Choroid plexus epithelial cell (primary cell): ENCODE data around the gene MICALL1.

Experiments
- DNase-seq: peaks from one replicate; pipeline ENCODE4 v3.0.0-alpha.2; 2010; ENCODE audit warnings: low read depth
- H3K4me3 ChIP-seq: 2 replicates; pipeline ENCODE4 v1.5.1; 2011; ENCODE audit warnings: low read depth, mild to moderate bottlenecking, control low read depth, low read length, moderate library complexity
- TF ChIP-seq, protein P1 (sequence below): conservative IDR thresholded peaks from 2 replicates; pipeline ENCODE4 v1.5.1; 2011; ENCODE audit warnings: low read depth, mild to moderate bottlenecking, control low read depth, inconsistent platforms, low read length, moderate library complexity

MICALL1 gene

DNA sequence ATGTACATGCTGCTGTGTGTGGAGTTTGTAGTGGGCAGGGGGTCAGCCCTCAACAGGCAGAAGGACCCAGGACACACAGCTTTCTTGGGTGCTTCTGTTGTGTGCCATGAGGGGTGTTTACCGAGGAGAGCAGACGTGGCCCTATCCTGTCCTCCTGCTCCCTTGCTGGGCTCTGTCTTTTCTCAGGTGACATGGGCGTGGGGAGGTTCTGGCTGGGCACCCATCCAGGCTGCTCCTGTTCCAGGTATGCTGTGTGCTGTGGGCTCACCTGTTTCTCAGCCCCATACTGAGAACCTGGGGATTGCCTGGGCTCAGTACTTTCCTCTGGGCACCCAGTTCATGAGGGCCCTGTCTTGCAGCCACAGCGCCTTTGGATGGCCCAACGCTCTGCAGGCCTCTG, 23.3 kb downstream of the MICALL1 start:
- H3K4me3 ChIP-seq = no peak overlapping the region
- TF ChIP-seq, protein P1, sequence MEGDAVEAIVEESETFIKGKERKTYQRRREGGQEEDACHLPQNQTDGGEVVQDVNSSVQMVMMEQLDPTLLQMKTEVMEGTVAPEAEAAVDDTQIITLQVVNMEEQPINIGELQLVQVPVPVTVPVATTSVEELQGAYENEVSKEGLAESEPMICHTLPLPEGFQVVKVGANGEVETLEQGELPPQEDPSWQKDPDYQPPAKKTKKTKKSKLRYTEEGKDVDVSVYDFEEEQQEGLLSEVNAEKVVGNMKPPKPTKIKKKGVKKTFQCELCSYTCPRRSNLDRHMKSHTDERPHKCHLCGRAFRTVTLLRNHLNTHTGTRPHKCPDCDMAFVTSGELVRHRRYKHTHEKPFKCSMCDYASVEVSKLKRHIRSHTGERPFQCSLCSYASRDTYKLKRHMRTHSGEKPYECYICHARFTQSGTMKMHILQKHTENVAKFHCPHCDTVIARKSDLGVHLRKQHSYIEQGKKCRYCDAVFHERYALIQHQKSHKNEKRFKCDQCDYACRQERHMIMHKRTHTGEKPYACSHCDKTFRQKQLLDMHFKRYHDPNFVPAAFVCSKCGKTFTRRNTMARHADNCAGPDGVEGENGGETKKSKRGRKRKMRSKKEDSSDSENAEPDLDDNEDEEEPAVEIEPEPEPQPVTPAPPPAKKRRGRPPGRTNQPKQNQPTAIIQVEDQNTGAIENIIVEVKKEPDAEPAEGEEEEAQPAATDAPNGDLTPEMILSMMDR = no peak
- no peak for DNase-seq

DNA sequence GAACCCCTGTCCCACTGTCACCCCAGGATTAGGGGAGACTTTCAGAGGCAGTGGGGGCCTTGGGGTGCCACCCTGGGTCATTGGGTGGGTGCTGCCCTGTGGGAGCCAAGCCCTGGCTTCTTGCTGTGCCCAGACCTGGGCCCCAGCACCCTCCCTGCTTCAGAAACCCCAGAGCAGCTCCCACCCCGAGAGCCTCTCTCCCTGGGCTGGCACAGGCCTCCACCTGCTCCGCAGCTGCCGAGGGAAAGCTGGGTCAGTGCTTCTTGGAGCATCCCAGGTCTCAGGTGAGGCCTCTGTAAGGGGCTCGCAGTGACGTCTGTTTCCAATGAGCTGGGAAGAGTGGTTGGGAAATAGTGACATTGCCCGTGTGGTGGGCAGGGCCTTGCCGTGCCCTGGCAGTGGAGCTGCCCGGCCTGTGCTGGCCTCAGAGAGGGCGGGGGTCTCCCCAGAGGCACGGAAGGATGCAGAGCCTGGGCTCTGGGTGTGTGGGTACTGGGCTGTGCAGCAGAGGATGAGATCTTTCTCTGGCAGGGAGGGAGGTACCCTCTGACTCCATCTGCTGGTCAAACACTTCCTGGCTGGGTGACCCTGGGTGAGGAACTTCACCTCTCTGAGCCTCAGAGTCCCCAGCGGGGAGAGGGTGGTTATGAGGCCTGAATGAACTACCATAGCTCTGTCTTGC, 24.3 kb downstream of the MICALL1 start:
- peak; percentile 62 for DNase-seq
- H3K4me3 ChIP-seq = no peak overlapping the region
- TF ChIP-seq, protein P1 = peak; percentile 71

DNA sequence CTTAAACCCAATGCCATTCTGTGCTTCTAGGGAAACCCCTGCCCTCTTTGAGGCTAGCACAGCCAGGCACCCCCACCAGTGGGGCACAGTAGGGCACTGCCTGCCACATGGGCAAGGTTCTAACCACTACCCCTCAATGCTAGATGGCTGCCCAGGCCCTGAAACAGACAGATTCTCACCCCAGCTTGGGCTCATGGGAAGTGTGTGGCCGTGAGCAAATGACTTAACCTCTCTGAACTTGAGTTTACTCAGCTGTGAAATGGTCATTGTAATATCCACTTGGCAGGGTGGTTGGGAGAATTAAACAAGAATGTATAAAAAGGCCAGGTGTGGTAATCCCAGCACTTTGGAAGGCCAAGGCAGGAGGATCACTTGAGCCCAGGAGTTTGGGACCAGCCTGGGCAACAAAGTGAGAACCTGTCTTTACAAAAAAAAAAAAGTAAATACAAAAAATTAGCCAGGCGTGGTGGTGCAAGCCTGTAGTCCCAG, 24.9 kb downstream of the MICALL1 start:
- TF ChIP-seq, protein P1 = no peak
- H3K4me3 ChIP-seq = no peak overlapping the region
- DNase-seq = no peak

DNA sequence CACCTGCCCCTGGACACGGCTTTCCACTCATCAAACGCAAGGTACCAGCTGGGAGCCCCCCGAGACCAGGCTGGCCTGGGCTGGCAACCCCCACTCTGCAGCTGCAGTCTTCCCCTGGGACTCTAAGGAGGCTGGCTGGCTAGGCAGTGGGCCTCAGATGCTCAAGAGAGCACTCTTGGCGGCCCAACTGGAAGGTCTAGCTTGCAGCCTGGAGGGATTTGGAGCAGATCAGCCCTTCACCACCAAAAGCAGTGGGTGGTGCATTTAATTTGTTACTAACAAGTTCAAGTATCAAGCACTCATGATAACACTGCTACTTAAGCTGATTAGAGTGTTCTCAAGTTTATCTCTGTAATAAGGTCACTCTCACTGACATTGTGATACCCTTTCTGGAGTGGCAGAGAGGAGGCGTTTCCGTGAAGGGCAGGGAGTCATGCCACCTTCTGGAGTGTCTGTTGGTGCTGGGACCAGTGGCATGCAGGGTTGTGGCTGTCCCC, 25.8 kb downstream of the MICALL1 start:
- no peak overlapping the region for H3K4me3 ChIP-seq
- TF ChIP-seq, protein P1 = no peak
- DNase-seq = no peak

DNA sequence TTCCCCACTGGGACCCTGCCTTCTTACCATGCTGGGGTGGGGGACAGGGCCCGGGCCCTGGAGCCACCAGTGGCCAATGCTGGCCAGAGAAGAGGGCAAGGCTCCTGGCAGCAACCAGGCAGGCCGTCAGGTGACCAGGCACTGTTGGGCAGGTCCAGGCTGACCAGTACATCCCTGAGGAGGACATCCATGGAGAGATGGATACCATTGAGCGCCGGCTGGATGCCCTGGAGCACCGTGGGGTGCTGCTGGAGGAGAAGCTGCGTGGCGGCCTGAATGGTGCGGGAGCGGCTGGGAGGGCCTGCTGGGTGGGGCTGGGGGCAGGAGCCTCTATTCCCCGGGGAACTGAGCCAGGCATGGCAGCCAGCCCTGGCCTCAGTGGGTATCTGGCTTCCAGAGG, 26.3 kb downstream of the MICALL1 start:
- TF ChIP-seq, protein P1 = no peak
- no peak overlapping the region for H3K4me3 ChIP-seq
- DNase-seq = no peak

DNA sequence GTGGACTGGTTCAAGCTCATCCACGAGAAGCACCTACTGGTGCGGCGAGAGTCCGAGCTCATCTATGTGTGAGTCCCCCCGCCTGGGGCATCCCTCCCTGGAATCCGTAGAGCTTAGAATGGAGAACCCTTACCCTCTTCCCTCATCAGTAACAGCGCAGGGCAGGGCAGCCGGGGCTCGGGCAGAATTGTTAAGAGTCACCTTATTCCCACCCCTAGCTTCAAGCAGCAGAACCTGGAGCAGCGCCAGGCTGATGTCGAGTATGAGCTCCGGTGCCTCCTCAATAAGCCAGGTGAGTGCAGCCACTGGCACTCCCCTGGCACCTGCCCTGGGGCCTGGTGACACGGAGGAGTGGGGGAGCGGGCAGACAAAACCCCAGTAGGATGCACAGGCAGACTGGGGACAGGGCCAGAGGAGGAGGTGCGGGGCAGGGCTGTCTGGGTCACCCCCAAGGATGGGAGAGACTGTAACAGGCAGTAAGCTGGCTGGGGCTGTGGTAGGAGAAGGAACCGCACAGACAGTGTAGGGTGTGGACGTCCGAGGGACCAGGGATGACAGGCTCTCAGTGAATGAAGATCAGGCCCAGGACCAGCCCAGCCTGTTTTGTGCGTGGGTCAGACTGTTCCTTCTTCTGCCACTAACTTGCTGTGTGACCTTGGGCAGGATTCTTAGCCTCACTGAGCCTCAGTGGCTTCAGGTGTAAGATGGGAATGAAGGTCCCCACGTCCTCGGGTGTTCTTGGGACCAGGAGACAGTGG, 26.9 kb downstream of the MICALL1 start:
- DNase-seq = no peak
- TF ChIP-seq, protein P1 = no peak
- no peak overlapping the region for H3K4me3 ChIP-seq
